T47D (cell line): ENCODE data around the gene C16orf87.
"Not testable (repeated sequence)": the region's sequence is repeated elsewhere in the genome, so short reads cannot be mapped to it uniquely, and the experiment has no call there.

Experiments used
- DNase-seq, 2 experiments: peaks; one replicate each; pipeline versions ENCODE4 v3.0.0 to v3.0.0-alpha.2; 2011 to 2012; ENCODE audit warnings: low read depth in 1 of 2, low spot score in 1 of 2
- JUND ChIP-seq: IDR thresholded peaks from 2 replicates; pipeline ENCODE4 v1.6.1; 2012; ENCODE audit warnings: low read depth
- in situ Hi-C: cut with HindIII; loops from 2 replicates; pipeline ENCODE4 v1.10.0; 2016; ENCODE audit warnings: low sequenced_read_pairs, low pct_unique_long_range_greater_than_20kb

Gene C16orf87

DNA sequence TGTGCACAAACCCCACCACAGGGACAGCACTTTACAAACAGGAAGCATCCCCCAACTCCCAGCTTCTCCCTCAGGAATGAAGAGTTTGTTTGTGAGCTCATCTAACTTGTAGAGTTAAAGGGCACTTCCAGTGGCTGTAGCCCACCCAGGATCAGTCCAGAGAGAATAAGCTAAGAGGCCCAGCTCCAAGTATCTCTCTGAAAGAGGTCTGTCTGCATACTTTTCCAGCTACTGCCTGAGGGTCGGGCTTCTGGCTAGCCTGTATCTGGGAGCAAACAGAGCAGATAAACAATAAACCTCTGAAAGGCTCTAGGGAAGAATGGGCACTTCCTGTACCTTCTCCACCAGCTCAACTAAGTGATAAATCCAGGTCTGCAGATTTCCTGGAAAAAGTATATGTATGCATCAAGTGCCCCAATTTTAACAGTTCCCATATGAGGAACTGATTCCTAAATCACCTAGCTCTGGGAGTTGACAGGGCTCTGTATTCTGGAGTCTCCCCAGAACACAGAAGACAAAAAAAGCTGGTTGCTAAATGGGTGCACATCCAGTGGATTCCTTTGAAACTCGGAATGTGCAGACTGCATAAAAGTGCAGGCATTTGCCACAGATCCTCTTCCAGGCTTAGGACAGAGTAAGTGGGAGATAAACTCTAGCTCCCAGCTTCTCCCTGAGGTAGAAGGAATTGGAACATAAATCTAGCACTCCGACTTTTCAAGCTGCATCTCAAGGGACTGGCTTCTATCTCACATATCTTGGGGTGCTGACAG lies 45.7 kb downstream of the C16orf87 start:
- no peak for DNase-seq
- no peak for TF ChIP-seq JUND
- in situ Hi-C loops: no loop called here

DNA sequence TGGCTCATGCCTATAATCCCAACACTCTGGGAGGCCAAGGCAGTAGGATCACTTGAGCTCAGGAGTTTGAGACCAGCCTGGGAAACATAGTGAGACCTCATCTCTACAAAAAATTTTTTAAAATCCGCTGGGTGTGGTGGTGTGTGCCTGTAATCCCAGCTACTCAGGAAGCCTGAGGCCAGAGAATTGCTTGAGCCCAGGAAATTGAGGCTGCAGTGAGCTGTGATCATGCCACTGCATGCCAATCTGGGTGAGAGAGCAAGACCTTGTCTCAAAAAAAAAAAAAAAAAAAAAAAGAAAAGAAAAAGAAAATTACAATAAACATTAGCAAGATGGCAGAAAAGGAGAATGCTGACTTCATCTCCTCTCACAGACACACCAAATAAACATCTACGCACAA lies 46.4 kb downstream of the C16orf87 start:
- DNase-seq, in situ Hi-C loops: not testable (repeated sequence)

DNA sequence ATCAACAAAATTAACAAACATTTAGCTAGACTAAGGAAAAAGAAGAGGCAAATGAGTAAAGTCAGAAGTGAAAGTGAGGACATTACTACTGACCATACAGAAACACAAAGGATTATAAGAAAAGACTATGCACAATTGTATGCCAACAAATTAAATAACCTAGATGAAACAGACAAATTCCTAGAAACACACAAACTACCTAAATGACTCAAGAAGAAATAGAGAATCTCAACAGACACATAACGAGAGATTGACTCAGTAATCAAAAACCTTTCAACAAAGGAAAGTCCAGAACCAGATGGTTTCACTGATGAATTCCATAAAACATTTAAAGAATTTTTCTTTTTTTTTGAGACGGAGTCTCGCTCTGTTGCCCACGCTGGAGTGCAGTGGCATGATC lies 47.2 kb downstream of the C16orf87 start:
- in situ Hi-C loops: no loop called here
- no peak for TF ChIP-seq JUND

DNA sequence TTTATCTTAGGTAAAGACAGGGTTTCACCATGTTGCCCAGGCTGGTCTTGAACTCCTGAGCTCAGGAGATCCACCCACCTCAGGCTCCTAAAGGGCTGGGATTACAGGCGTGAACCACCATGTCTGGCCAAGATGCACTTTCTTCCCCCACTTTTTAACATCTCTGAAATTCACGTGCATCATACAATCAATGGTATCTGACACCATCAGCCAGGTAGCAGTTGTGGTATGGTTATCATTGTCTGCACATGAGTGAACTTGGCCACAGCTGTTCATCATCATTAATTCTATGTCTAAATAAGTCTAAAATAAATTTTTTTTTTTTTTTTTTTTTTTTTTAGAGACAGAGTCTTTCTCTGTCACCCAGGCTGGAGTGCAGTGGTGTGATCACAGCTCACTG lies 48.7 kb downstream of the C16orf87 start:
- no peak for TF ChIP-seq JUND
- no peak for DNase-seq
- in situ Hi-C loops: no loop called here

More for the DNA sequence above, 47.2 kb downstream of the C16orf87 start:
- DNase-seq: no peak

DNA sequence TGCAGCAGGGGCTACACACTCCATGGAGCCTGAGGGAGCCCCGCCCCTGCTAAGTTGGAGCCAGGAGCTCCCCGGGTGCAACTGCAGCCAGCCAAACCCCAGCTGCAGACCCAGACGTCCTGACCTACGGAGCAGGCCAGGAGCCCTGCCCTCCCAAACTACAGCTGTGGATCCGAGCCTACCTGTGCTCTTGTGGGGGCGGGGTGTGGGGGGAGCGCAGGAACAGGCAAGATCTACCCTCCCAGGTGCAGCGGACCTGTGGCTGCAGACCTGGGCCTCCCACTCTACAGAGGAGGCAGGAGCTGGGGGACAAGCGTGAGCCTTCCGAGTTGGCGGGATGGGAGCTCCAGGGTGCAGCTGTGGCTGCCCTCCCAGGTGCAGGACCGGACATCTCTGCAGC lies 53.2 kb downstream of the C16orf87 start:
- no peak for TF ChIP-seq JUND
- in situ Hi-C loops: no loop called here
- no peak for DNase-seq

DNA sequence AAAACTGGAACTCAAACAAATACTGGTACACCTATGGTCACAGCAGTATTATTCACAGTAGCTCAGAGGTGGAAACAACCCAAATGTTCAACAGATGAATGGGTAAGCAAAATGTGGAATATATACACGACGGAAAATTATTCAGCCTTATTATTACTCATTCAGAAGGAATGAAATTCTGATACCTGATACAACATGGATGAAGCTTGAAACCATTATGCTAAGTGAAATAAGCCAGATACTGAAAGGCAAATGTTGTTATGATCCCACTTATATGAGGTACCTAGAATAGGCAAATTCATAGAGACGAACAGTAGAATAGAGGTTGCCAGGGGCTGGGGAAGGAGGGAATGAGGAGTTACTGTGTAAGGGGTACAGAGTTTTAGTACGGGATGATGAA lies 55.8 kb downstream of the C16orf87 start:
- in situ Hi-C loops: no loop called here

DNA sequence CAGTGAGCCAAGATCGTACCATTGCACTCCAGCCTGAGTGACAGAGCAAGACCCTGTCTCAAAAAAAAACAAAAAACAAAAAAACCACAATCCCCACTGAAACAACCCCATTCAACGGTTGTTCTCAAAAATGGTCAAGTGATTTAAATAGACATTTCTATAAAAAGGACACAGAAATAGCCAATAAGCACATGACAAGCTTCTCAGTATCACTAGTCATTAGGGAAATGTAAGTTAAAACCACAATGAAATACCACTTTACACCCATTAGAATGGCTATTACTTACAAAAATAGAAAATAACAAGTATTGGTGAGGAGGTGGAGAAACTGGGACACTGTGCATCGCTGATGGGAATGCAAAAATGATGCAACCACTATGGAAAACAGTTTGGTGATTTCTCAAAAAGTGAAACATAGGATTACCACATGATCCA lies 56.2 kb downstream of the C16orf87 start:
- no peak for DNase-seq
- TF ChIP-seq JUND: no peak
- in situ Hi-C loops: no loop called here

More for the DNA sequence above, 55.8 kb downstream of the C16orf87 start:
- DNase-seq: no peak
- no peak for TF ChIP-seq JUND

DNA sequence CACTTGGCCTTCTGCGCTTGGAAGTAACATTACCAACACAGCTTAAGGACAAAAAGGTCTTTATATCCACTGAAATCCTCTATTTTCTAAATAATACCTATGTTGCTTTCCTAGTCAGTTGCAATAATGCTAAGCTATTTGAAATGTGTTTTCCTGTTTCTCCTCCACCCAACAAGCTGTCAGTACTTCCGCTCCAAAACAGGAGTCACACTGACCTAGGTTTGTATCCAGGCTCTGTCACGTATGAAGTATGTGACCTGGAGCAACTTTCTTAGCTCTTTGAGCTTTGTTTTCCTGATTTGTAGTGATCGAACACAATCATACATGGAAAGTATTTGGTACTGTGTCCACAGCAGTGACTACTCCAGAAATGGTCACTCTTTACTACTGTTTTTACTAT lies 58.5 kb downstream of the C16orf87 start:
- DNase-seq: no peak
- no peak for TF ChIP-seq JUND
- in situ Hi-C loops: no loop called here

DNA sequence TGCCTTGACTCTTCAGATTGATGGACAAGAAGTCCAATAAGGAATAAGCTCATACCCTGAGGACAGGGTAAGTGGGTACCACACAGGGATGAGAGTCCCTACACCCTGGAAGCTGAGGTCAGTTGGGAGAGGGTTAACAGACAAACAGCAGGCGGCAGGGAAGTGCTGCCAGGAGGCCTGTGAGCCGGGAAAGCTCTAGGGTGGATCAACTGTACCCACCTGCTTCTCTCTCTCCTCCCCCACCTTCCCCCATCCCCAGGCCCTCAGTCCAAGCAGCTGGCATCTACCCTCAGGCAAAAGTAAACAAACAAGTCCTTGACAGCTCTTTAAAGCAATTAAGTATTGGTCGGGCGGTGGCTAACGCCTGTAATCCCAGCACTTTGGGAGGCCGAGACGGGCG lies 62.2 kb downstream of the C16orf87 start:
- peak in 1 of 2 experiments; percentile 29 for DNase-seq
- TF ChIP-seq JUND: no peak
- in situ Hi-C loops: no loop called here

DNA sequence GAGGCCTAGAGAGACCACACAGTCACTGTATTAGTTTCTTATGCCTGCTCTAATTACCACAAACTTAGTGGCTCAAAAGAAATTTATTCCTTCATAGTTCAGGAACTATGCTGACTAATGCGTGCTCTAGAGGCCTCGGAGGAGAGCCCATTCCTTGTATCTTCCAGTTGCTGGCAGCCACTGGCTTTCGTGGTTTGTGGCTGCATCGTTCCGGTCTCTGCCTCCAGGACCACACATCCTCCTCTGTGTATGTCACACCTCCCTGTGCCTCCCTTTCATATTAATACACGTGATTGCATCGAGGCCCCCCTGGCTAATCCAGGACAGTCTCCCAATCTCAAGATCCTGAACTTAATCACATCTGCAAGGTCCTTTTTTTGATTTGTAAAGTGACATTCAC lies 65.9 kb downstream of the C16orf87 start:
- TF ChIP-seq JUND: no peak
- DNase-seq: no peak
- in situ Hi-C loops: no loop called here

DNA sequence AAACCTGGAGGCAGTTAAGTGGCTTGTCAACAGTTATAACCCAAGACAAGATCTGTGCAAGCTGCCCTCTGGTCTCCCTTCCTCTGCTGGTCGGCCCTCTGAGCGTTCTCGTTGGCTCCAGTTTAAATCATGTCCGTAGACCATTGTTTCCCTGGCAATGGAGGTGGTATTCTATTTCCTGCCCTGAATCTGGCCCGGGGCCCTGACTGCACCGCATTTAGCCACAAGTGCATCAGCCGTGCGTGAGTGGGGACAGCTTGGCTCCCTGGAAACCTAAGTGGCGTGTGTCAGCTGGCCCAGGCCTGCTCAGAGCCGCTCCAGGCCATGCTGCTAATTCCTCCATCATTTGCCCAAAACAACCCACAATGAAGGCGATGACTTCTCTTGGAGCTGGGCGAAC lies 67.8 kb downstream of the C16orf87 start:
- TF ChIP-seq JUND: no peak
- in situ Hi-C loops: no loop called here
- DNase-seq: no peak

DNA sequence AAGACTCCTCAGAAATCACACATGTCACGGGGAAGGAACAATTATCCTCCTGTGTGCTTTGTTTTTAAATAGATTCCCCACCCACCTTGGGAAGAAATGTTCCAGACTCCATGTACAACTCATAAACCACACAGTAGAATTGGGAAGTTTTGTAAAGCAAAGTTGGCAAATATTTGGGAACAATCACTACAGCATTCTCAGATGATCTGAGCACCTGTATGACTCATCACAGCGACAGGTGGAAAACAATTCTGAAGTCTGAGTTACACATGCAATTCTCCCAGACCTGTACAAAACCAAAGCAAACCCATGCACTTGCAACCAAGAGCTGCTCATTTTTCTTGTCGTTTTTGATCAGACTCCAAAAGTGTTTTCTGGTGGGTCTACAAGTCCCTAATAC lies 68.4 kb downstream of the C16orf87 start:
- in situ Hi-C loops: no loop called here
- TF ChIP-seq JUND: no peak
- peak in 1 of 2 experiments; percentile 19 for DNase-seq

DNA sequence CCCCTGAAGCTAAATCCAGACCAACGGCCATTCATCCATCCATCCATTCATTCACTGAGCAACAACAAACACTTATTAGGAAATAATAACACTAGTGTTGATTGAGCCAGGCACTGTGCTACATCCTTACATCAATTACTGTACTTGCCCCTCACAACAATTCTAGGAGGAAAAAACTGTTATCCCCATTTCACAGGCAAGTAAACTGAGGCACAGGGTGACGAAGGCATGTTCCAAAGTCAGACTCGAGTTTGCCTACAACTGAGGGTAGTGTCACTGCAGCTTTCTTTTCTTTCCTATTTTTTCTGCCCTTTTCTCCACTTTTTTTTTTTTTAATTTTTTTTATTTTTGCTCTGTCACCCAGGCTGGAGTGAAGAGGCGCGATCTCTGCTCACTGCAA lies 71.7 kb downstream of the C16orf87 start:
- no peak for TF ChIP-seq JUND
- in situ Hi-C loops: no loop called here
- DNase-seq: no peak

DNA sequence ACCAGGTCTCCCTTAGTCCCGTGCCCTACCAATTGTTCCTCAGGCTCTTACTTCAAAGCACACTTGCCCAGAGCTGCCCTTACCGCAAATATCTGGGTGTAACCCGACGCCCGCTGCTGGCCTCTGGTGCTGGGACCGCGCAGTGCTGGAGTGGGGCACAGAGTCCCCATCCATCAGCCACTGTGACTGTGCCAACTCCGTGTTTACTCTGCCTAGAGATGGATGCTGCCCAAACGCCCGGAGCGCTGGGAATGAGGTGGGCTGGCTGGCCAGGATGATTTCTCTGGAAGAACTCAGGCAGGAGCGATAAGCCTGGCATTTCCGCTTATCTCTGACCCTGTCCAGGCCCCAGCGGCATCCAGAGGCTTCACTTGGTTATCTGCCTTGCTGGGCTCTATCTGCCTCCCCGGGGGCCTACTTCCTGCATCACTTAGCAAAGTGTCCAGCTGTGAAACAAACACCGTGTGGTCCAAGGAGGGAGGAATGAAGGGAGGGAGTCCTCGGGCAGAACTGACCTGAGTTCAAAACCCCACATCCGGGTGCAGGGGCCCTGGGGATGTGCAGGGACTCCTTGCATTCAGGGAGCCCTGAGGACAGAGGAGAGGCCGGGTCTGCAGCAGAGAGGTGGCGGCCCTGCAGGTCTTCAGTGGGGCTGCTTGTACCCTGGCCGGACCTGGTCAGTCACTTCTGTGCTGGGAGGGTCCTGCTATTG lies 73.5 kb downstream of the C16orf87 start:
- TF ChIP-seq JUND: no peak
- in situ Hi-C loops: no loop called here
- DNase-seq: peak in 1 of 2 experiments; percentile 33
